Osteoblast (primary cell): ENCODE data around the gene WWOX. TPM values are rescaled to one million over a fixed set of nuclear protein-coding genes. Genes with fewer than 3 reads are reported as not detected.

Experiments
- DNase-seq: peaks from one replicate; pipeline ENCODE4 v3.0.0; 2011; ENCODE audit warnings: low spot score, mixed read lengths; ENCODE audit not compliant: insufficient read length; ENCODE audit errors: missing footprints
- H2AFZ ChIP-seq: 2 replicates; pipeline ENCODE4 v1.6.0; 2011; ENCODE audit warnings: mild to moderate bottlenecking, low read length
- H3K27ac ChIP-seq: 2 replicates; pipeline ENCODE4 v1.5.1; 2011; ENCODE audit warnings: mild to moderate bottlenecking, low read depth, low read length, moderate library complexity
- H3K27me3 ChIP-seq: 2 replicates; pipeline ENCODE4 v1.6.0; 2012; ENCODE audit warnings: mild to moderate bottlenecking, control low read depth, inconsistent platforms, low read length, moderate library complexity; ENCODE audit not compliant: insufficient read depth
- H3K36me3 ChIP-seq: 2 replicates; pipeline ENCODE4 v1.5.1; 2011; ENCODE audit warnings: mild to moderate bottlenecking, low read length, control low read depth, moderate library complexity; ENCODE audit not compliant: insufficient read depth
- H3K4me1 ChIP-seq: 2 replicates; pipeline ENCODE4 v1.5.1; 2011; ENCODE audit warnings: mild to moderate bottlenecking, low read length, control low read depth, moderate library complexity; ENCODE audit not compliant: insufficient read depth
- H3K4me2 ChIP-seq: 2 replicates; pipeline ENCODE4 v1.6.0; 2011; ENCODE audit warnings: mild to moderate bottlenecking, low read length; ENCODE audit not compliant: insufficient read depth
- H3K4me3 ChIP-seq: fragments of 200-600 bp; sonication (generic); 3 replicates; pipeline ENCODE4 v1.5.1; 2012; ENCODE audit warnings: mild to moderate bottlenecking, low read length, inconsistent platforms; ENCODE audit not compliant: insufficient read depth
- H3K79me2 ChIP-seq: 2 replicates; pipeline ENCODE4 v1.6.0; 2012; ENCODE audit warnings: mild to moderate bottlenecking, low read length, control low read depth, inconsistent platforms; ENCODE audit not compliant: insufficient read depth
- H3K9me3 ChIP-seq: 2 replicates; pipeline ENCODE4 v1.5.1; 2011; ENCODE audit warnings: low read depth, low read length, control low read depth
- H4K20me1 ChIP-seq: 2 replicates; pipeline ENCODE4 v1.6.0; 2012; ENCODE audit warnings: mild to moderate bottlenecking, low read length, control low read depth; ENCODE audit not compliant: insufficient read depth
- total RNA-seq: library from RNA; depleted of rRNA; stranded (reverse); fragments of >200 nt; gene quantifications from 2 replicates; pipeline ENCODE4 v1.2.3, GENCODE V29; 2012
- TF ChIP-seq, protein P1 (sequence below): IDR thresholded peaks from 2 replicates; pipeline ENCODE4 v1.5.1; 2011; ENCODE audit warnings: mild to moderate bottlenecking, low read depth, low read length, moderate library complexity; ENCODE audit errors: extremely low read depth

The WWOX gene
- total RNA-seq, 1 donor = 23.9 TPM

DNA sequence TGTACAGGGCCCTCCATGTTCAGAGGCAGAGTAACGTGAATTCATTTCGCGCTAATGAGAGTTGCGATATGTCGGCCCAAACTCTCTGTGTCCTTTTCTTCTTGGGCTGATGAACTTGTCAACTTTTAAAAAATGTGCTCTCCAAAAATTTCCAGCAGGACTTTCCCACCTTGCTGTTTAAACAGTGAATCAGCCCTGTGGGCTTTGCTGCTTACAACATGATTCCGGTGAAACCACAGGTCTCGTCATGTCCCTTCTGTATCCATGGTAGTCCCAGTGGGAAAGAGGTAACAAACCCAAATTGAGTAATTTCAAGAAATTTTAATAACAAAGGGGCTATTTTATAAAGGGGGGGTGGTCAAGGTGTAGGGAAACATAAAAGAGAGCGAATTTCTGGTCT, 888.2 kb downstream of the WWOX start:
- Histone ChIP-seq H3K79me2 (no peaks in the 10 kb centered on the region), H3K4me1 (no peaks in the 10 kb centered on the region), H4K20me1 (no peaks in the 10 kb centered on the region), H3K36me3 (no peaks in the 10 kb centered on the region), H3K4me2 (no peak overlapping the region), H2AFZ (no peak overlapping the region), H3K9me3 (peaks cover 3% of the 10 kb centered on the region), H3K27me3 (no peaks in the 10 kb centered on the region), H3K27ac (no peak overlapping the region), H3K4me3 (no peak overlapping the region)
- TF ChIP-seq, protein P1, sequence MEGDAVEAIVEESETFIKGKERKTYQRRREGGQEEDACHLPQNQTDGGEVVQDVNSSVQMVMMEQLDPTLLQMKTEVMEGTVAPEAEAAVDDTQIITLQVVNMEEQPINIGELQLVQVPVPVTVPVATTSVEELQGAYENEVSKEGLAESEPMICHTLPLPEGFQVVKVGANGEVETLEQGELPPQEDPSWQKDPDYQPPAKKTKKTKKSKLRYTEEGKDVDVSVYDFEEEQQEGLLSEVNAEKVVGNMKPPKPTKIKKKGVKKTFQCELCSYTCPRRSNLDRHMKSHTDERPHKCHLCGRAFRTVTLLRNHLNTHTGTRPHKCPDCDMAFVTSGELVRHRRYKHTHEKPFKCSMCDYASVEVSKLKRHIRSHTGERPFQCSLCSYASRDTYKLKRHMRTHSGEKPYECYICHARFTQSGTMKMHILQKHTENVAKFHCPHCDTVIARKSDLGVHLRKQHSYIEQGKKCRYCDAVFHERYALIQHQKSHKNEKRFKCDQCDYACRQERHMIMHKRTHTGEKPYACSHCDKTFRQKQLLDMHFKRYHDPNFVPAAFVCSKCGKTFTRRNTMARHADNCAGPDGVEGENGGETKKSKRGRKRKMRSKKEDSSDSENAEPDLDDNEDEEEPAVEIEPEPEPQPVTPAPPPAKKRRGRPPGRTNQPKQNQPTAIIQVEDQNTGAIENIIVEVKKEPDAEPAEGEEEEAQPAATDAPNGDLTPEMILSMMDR = no peak
- no peak for DNase-seq

DNA sequence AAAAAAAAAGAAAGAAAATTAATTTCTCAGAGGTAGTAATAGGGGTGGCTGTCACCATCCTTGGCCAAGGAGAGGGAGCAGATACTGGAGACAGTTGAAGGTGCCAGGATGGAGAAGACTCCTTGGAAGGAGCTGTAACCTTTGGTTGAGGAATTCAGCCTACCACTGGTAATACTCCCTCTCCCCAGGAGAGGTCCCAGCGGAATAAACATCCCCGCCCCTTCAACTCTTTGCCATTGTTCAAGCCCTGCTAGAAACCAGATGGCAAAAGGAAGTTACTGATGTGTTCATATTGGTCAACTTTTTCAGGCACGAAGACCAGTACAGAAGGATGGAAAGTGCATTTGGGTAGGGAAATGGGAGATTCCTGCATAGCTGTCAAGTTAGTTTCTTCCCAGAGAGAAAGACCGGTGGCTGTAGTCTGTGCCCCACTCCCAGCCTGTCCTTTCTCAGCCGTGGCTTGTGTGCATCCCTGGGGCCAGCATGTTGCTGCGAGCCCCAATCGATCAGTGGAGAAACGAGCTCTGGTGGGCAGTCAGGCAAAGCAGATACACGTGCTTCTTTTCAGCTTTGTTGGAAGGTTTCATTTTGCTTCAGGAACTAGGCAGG, 889.0 kb downstream of the WWOX start:
- Histone ChIP-seq H3K27ac (no peak overlapping the region), H4K20me1 (no peaks in the 10 kb centered on the region), H3K4me3 (no peak overlapping the region), H3K36me3 (no peaks in the 10 kb centered on the region), H3K27me3 (no peaks in the 10 kb centered on the region), H3K4me2 (no peak overlapping the region), H3K9me3 (peaks cover under 1% of the 10 kb centered on the region), H2AFZ (no peak overlapping the region), H3K4me1 (no peaks in the 10 kb centered on the region), H3K79me2 (no peaks in the 10 kb centered on the region)
- TF ChIP-seq, protein P1 = no peak
- no peak for DNase-seq

DNA sequence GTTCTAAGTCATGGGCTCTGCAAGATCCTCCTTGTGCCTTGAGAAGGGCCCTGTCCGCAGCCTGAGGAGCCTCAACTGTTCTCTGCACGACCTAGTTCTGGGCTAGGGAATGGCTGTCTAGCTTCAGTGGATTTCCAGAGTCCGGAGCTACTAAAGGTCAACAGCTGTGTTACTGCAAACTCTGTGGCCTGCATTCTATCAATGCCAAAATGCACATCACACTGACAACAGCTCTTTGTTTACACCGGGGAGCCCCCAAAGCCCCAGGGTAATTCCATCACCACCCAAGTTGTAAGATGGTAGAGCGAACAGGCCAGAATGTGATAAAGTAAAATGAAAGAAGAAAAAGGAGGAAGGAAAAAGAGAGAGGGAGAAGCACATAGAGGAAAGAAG, 890.9 kb downstream of the WWOX start:
- TF ChIP-seq, protein P1 = no peak
- Histone ChIP-seq H3K9me3 (no peaks in the 10 kb centered on the region), H3K4me1 (no peaks in the 10 kb centered on the region), H4K20me1 (no peaks in the 10 kb centered on the region), H2AFZ (no peak overlapping the region), H3K4me3 (no peak overlapping the region), H3K4me2 (no peak overlapping the region), H3K27me3 (no peaks in the 10 kb centered on the region), H3K27ac (no peak overlapping the region), H3K79me2 (no peaks in the 10 kb centered on the region), H3K36me3 (no peaks in the 10 kb centered on the region)
- DNase-seq = no peak

DNA sequence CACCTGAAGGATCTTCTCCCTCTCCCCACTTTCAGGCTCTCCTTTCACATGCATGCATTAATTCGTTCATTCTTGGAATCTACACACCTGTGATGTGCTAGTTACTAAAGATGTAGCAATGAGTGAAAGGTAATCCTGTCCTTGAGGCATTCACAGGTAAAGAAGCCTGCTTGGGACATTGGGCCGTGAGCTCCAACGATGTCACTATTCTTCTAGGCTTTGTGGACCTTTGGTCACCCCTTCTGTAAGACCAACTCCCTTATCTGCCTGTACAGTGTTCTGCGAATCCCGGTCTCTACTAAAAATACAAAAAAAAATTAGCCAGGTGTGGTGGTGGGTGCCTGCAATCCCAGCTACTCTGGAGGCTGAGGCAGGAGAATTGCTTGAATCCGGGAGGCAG, 892.5 kb downstream of the WWOX start:
- Histone ChIP-seq H3K4me2 (no peak overlapping the region), H3K9me3 (no peaks in the 10 kb centered on the region), H3K4me1 (no peaks in the 10 kb centered on the region), H4K20me1 (no peaks in the 10 kb centered on the region), H3K79me2 (no peaks in the 10 kb centered on the region), H3K27me3 (no peaks in the 10 kb centered on the region), H3K27ac (no peak overlapping the region), H2AFZ (no peak overlapping the region), H3K36me3 (no peaks in the 10 kb centered on the region), H3K4me3 (no peak overlapping the region)
- no peak for DNase-seq
- TF ChIP-seq, protein P1 = no peak
